GM10248 (cell line): Measurements from ENCODE around the gene RSAD1.

Experiments used
- CTCF ChIA-PET: fragments of 300-600 bp; sonication (Branson Sonifier 250); formaldehyde crosslinking; extraction: SDS; loops from one replicate; lab custom pipeline; 2021; ENCODE audit warnings: antibody characterized with exemption; lab: Yijun Ruan, JAX
- POLR2A ChIA-PET: fragments of 350-650 bp; sonication (Branson Sonifier 250); formaldehyde crosslinking; extraction: SDS; loops from one replicate; lab custom pipeline; 2020; ENCODE audit warnings: antibody characterized with exemption; lab: Yijun Ruan, JAX
- DNase-seq: peaks from one replicate; pipeline ENCODE4 v3.0.0; 2012; ENCODE audit errors: extremely low spot score
- TF ChIP-seq, protein P1 (sequence below): IDR thresholded peaks from 2 replicates; pipeline ENCODE4 v1.5.1; 2012; ENCODE audit warnings: mild to moderate bottlenecking, low read depth; ENCODE audit errors: extremely low read depth, missing control alignments, control extremely low read depth

RSAD1 gene

DNA sequence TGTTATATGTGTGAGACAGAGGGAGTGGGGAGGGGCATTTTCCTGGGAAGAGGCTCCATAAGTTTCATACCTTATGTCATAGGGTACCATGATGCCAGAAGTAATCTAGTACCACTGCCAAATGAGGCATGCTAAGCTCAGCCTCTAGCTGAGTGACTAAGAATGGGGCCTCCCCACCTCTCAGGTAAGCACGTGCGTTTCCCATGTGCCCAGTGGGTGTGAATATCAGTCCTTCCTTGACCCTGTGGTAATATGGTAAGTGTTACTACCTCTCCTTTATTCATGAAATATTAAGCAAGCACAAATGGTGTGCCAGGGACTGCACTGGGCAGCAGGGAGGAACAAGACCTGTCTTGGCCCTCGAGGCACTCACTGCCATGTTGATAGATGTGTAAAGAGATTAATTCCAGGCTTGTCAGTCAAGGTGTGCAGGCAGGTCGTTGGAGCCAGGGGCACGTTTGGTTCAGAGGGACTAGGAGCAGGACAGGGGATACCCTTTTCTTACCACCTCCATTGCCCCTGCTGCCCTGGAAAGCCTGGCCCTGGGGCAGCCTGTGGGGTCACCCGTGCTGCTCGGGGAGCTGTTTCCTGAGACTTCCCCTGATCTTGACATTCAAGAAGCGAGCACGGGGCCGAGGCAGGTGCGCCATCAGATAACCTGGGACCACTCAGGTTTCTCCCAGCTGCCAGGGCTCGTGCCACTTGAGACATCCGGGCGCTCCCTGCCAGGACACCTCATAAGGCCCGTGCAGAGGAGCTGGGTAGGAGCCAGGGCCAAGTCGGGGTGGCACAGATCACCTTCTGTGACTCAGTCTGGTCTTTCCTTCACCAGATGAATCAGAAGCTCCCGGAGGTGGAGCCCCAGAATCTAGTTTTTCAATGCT lies 8.8 kb downstream of the RSAD1 start:
- ChIA-PET CTCF (interaction anchor here (0.6 to 6.8 kb wide), 8 partner anchors 8 to 139 kb away, joined by 3 to 70 read pairs (median 6); partner anchors contain the start of gene LRRC59), POLR2A (no interaction called here)
- DNase-seq: no peak
- TF ChIP-seq, protein P1, sequence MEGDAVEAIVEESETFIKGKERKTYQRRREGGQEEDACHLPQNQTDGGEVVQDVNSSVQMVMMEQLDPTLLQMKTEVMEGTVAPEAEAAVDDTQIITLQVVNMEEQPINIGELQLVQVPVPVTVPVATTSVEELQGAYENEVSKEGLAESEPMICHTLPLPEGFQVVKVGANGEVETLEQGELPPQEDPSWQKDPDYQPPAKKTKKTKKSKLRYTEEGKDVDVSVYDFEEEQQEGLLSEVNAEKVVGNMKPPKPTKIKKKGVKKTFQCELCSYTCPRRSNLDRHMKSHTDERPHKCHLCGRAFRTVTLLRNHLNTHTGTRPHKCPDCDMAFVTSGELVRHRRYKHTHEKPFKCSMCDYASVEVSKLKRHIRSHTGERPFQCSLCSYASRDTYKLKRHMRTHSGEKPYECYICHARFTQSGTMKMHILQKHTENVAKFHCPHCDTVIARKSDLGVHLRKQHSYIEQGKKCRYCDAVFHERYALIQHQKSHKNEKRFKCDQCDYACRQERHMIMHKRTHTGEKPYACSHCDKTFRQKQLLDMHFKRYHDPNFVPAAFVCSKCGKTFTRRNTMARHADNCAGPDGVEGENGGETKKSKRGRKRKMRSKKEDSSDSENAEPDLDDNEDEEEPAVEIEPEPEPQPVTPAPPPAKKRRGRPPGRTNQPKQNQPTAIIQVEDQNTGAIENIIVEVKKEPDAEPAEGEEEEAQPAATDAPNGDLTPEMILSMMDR: no peak

DNA sequence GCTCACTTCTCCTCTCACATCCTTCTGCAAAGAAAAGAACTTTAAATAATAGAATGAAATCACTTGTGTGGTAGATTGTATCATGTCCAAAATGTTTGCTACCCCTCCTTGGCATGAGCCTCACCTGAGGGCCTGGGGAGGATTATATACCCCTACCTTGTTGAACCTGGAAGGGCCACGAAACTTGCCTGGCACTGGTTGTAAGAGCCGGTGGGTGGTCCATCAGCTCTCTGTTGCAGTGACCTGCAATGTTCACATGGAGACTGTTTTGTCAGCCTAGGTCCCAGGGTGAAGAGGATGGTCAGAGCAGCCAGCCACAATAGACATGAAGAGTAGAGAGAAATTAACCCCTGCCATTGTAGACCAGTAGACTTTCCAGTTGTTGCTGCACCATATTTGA lies 10.2 kb downstream of the RSAD1 start:
- CTCF ChIA-PET: interaction anchor here (1.5 to 4.2 kb wide), 6 partner anchors 9 to 137 kb away, joined by 4 to 17 read pairs (median 6); partner anchors contain the start of gene LRRC59

DNA sequence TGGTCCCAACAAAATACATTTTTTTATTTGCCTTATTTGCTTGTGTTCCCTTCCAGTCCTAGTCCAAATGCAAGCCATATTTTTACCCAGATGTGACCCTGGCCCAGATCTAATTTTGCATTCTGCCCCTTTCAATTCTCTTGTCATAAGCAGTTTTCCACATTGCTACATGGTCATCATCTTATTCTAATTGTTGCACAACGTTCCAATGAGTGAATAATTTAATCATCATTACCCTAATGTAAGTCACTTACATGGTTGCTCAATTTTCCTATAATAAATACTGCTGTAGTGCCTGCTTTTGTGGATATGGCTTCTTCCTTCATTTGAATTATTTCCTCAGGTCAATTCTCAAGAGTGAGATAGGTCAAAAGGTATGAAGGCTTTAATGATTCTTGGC lies 12.8 kb downstream of the RSAD1 start:
- TF ChIP-seq, protein P1: no peak
- ChIA-PET CTCF (interaction anchor here (0.5 to 2.1 kb wide), 4 partner anchors 9 to 55 kb away, joined by 3 to 5 read pairs (median 3); no protein-coding TSS in a partner anchor), POLR2A (no interaction called here)
- no peak for DNase-seq

More for the DNA sequence above, 10.2 kb downstream of the RSAD1 start:
- no peak for DNase-seq
- TF ChIP-seq, protein P1: no peak
- POLR2A ChIA-PET: no interaction called here

DNA sequence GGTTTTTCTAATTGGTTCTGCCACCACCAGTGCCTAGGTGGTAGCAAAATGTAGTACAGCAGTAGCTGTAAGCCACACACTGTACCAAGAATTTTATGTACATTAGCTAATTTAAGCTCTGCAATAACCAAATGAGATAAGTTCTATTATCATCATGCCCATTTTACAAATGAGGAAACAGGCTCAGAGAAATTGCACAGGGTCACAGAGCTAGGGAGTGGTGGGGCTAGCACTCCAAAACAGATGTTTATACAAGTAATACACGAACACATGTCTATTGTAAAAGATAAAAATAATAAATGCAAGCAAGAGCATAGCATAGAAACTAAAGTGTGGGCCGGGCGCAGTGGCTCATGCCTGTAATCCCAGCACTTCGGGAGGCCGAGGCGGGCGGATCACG lies 13.6 kb downstream of the RSAD1 start:
- no peak for DNase-seq
- ChIA-PET POLR2A (no interaction called here), CTCF (interaction anchor here (0.7 to 2.5 kb wide), 6 partner anchors 8 to 54 kb away, joined by 3 to 16 read pairs (median 4); no protein-coding TSS in a partner anchor)
- TF ChIP-seq, protein P1: no peak

DNA sequence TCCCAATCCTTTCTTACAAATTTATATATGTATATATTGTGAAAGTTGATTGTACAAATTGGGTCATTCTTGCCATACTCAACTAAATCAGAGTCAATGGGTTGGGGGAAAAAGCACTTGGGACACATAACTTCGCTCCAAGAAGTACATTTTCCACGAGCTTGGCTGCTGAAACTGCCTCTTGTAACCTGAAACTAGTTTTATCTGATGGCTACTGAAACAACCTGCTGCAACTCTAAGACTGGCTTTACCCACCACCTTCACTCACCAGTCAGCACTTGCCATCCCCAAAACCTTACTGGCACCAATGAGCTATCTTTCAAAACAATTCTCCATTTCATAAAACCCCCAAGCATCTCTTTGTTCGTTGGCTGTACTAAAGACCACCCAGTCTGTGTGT lies 15.1 kb downstream of the RSAD1 start:
- CTCF ChIA-PET: interaction anchor here (0.9 to 2.5 kb wide), 9 partner anchors 8 to 137 kb away, joined by 3 to 16 read pairs (median 5); partner anchors contain the start of gene RSAD1
- POLR2A ChIA-PET: no interaction called here
- DNase-seq: no peak

DNA sequence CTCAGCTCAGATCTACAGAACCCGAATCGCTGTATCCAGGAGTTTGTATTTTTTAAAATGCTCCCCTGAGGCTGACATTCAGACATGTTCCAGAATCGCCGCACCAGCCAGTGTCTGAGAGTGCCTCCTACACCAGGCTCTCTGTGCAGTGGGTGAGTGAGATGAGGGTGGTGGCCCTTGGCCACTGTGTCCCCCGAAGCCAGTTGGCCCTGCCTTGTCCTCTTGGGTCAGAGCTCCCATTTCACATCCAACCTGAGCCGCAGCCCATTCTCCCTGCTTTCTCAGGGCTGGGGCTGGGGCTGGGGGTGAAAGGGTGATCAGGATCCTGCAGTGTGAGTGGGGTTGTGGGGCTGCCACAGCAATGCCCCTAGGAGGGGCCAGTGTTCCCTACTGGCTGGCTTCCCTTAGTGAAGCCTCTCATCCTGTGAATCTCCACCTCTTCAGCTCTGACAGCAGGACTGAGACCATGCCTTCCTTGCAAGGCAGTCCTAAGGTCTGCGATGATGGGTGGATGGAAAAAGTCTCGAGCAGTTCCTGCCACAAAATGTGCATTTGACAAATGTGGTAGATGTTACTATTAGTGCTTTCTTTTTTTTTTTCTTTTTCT lies 16.7 kb downstream of the RSAD1 start:
- CTCF ChIA-PET: interaction anchor here (1.5 kb wide), 1 partner anchor 16 kb away, joined by 5 read pairs; the partner anchor contains the start of gene RSAD1
- POLR2A ChIA-PET: no interaction called here

More for the DNA sequence above, 15.1 kb downstream of the RSAD1 start:
- TF ChIP-seq, protein P1: no peak

More for the DNA sequence above, 16.7 kb downstream of the RSAD1 start:
- DNase-seq: no peak
- TF ChIP-seq, protein P1: no peak
